H1 (cell line): ENCODE measurements around the gene FERMT2. TPM values are rescaled to one million over a fixed set of nuclear protein-coding genes. Genes with fewer than 3 reads are reported as not detected.

Source experiments
- BCL11A ChIP-seq, 2 experiments: IDR thresholded peaks; one replicate each; pipeline ENCODE4 v1.6.1; 2011; ENCODE audit warnings: low read depth in 2 of 2, low read length in 2 of 2, mild to moderate bottlenecking in 2 of 2
- RNF2 ChIP-seq: fragments of 200-900, 300-1000 bp; sonication (generic); IDR thresholded peaks from 2 replicates; pipeline ENCODE4 v1.7.1; 2016; ENCODE audit warnings: borderline replicate concordance, low read depth, mild to moderate bottlenecking, antibody characterized with exemption, low read length; ENCODE audit not compliant: poor library complexity, severe bottlenecking; ENCODE audit errors: missing control alignments
- SUZ12 ChIP-seq: fragments of 200-600 bp; sonication (generic); IDR thresholded peaks from 2 replicates; pipeline ENCODE4 v1.6.1; 2012; ENCODE audit warnings: mild to moderate bottlenecking, inconsistent platforms, low read length, moderate library complexity, mixed read lengths
- TCF12 ChIP-seq: IDR thresholded peaks from 2 replicates; pipeline ENCODE4 v1.6.1; 2011; ENCODE audit warnings: low read depth, mild to moderate bottlenecking, low read length
- TEAD4 ChIP-seq: IDR thresholded peaks from 2 replicates; pipeline ENCODE4 v1.6.1; 2012; ENCODE audit warnings: low read depth, low read length, inconsistent platforms, mixed read lengths
- polyA plus RNA-seq, 7 experiments: library from polyadenylated mRNA; depleted of rRNA in 3 of 7; stranded (reverse) in 5 of 7; unstranded in 2 of 7; fragments of >200 nt in 5 of 7; fragments of 200-250 nt in 2 of 7; gene quantifications; 1 replicate in 5 of 7; 2 replicates in 1 of 7; 4 replicates in 1 of 7; pipeline versions ENCODE4 v1.2.1 to v1.2.3, GENCODE V29; 2011 to 2013; ENCODE audit warnings: missing spikeins in 2 of 7, mixed read lengths in 2 of 7
- total RNA-seq: library from RNA; stranded (reverse); fragmentation: NEBNext Ultra II Directional; extraction: Animal tissue kit (Norgen Biotek cat#: 25700); gene quantifications from 2 replicates; pipeline ENCODE4 v1.2.1, GENCODE V29; 2021
- TF ChIP-seq, protein P1 (sequence below): fragments of 300-600 bp; sonication (generic); IDR thresholded peaks from 2 replicates; pipeline ENCODE4 v1.7.1; 2012; ENCODE audit warnings: low read length, moderate library complexity, mild to moderate bottlenecking, inconsistent platforms; ENCODE audit not compliant: insufficient replicate concordance

The FERMT2 gene
- total and polyA plus RNA-seq, 2 of the 8 experiments (the other 6 are each of a cell fraction or from before 2014, with no cell fraction given) = 53.3 to 142 TPM

DNA sequence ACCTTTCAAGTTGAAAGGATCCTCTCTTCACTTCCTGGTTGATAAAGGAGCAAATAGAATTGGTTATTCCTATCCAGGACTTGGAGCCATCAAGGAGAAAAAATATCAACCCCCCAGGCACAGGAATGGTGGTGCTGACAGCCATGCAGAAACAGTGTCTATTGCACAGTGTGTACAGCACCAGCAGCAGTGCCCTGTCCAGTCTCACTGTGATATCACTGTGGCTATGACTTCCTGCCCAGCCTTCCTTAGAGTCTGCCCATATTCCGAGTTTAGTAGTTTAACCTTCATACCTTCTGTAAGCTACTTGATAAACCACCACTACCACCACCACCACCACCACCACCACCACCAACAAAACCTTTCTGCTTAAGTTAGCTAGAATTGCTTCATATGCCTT is 45.1 kb upstream of the FERMT2 start (continued):
- TF ChIP-seq, protein P1, sequence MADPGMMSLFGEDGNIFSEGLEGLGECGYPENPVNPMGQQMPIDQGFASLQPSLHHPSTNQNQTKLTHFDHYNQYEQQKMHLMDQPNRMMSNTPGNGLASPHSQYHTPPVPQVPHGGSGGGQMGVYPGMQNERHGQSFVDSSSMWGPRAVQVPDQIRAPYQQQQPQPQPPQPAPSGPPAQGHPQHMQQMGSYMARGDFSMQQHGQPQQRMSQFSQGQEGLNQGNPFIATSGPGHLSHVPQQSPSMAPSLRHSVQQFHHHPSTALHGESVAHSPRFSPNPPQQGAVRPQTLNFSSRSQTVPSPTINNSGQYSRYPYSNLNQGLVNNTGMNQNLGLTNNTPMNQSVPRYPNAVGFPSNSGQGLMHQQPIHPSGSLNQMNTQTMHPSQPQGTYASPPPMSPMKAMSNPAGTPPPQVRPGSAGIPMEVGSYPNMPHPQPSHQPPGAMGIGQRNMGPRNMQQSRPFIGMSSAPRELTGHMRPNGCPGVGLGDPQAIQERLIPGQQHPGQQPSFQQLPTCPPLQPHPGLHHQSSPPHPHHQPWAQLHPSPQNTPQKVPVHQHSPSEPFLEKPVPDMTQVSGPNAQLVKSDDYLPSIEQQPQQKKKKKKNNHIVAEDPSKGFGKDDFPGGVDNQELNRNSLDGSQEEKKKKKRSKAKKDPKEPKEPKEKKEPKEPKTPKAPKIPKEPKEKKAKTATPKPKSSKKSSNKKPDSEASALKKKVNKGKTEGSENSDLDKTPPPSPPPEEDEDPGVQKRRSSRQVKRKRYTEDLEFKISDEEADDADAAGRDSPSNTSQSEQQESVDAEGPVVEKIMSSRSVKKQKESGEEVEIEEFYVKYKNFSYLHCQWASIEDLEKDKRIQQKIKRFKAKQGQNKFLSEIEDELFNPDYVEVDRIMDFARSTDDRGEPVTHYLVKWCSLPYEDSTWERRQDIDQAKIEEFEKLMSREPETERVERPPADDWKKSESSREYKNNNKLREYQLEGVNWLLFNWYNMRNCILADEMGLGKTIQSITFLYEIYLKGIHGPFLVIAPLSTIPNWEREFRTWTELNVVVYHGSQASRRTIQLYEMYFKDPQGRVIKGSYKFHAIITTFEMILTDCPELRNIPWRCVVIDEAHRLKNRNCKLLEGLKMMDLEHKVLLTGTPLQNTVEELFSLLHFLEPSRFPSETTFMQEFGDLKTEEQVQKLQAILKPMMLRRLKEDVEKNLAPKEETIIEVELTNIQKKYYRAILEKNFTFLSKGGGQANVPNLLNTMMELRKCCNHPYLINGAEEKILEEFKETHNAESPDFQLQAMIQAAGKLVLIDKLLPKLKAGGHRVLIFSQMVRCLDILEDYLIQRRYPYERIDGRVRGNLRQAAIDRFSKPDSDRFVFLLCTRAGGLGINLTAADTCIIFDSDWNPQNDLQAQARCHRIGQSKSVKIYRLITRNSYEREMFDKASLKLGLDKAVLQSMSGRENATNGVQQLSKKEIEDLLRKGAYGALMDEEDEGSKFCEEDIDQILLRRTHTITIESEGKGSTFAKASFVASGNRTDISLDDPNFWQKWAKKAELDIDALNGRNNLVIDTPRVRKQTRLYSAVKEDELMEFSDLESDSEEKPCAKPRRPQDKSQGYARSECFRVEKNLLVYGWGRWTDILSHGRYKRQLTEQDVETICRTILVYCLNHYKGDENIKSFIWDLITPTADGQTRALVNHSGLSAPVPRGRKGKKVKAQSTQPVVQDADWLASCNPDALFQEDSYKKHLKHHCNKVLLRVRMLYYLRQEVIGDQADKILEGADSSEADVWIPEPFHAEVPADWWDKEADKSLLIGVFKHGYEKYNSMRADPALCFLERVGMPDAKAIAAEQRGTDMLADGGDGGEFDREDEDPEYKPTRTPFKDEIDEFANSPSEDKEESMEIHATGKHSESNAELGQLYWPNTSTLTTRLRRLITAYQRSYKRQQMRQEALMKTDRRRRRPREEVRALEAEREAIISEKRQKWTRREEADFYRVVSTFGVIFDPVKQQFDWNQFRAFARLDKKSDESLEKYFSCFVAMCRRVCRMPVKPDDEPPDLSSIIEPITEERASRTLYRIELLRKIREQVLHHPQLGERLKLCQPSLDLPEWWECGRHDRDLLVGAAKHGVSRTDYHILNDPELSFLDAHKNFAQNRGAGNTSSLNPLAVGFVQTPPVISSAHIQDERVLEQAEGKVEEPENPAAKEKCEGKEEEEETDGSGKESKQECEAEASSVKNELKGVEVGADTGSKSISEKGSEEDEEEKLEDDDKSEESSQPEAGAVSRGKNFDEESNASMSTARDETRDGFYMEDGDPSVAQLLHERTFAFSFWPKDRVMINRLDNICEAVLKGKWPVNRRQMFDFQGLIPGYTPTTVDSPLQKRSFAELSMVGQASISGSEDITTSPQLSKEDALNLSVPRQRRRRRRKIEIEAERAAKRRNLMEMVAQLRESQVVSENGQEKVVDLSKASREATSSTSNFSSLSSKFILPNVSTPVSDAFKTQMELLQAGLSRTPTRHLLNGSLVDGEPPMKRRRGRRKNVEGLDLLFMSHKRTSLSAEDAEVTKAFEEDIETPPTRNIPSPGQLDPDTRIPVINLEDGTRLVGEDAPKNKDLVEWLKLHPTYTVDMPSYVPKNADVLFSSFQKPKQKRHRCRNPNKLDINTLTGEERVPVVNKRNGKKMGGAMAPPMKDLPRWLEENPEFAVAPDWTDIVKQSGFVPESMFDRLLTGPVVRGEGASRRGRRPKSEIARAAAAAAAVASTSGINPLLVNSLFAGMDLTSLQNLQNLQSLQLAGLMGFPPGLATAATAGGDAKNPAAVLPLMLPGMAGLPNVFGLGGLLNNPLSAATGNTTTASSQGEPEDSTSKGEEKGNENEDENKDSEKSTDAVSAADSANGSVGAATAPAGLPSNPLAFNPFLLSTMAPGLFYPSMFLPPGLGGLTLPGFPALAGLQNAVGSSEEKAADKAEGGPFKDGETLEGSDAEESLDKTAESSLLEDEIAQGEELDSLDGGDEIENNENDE = no peak
- TF ChIP-seq BCL11A (IDR thresholded peaks at IDR 0.05; ENCODE audit: low read depth in 2 of 2, low read length in 2 of 2) (no peak), SUZ12 (no peak), TEAD4 (no peak), RNF2 (no peak), TCF12 (no peak)
